Brain pericyte (primary cell): ENCODE results near the gene SLC49A3.
A peak's percentile ranks its signal among the peaks of the same experiment; 100 is the strongest.
"Not testable (repeated sequence)": the region's sequence is repeated elsewhere in the genome, so short reads cannot be mapped to it uniquely, and the experiment has no call there.

Experiments used
- DNase-seq: peaks from one replicate; pipeline ENCODE4 v3.0.0-alpha.2; 2012; ENCODE audit warnings: low read depth, low spot score

Gene SLC49A3

DNA sequence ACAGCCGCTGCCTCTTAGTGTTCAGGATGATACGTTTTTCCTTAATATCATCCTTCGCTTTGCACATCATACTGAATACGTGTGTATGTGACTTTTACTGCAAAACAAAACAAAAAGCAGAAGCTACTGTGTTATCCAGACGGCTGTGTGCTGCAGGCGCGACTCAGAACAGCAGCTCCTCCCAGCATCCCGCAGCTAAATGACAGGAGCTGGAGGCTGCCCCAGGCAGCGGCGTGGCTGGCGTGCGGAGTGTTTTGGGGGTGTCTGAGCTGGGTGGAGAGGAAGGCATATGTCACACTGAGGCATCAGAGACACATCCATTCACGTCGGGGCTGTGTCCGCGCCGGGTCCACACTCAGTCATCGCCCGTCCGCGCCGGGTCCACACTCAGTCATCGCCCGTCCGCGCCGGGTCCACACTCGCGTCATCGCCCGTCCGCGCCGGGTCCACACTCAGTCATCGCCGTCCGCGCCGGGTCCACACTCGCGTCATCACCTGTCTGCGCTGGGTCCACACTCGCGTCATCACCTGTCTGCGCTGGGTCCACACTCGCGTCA lies 33.3 kb upstream of the SLC49A3 start:
- DNase-seq = no peak

DNA sequence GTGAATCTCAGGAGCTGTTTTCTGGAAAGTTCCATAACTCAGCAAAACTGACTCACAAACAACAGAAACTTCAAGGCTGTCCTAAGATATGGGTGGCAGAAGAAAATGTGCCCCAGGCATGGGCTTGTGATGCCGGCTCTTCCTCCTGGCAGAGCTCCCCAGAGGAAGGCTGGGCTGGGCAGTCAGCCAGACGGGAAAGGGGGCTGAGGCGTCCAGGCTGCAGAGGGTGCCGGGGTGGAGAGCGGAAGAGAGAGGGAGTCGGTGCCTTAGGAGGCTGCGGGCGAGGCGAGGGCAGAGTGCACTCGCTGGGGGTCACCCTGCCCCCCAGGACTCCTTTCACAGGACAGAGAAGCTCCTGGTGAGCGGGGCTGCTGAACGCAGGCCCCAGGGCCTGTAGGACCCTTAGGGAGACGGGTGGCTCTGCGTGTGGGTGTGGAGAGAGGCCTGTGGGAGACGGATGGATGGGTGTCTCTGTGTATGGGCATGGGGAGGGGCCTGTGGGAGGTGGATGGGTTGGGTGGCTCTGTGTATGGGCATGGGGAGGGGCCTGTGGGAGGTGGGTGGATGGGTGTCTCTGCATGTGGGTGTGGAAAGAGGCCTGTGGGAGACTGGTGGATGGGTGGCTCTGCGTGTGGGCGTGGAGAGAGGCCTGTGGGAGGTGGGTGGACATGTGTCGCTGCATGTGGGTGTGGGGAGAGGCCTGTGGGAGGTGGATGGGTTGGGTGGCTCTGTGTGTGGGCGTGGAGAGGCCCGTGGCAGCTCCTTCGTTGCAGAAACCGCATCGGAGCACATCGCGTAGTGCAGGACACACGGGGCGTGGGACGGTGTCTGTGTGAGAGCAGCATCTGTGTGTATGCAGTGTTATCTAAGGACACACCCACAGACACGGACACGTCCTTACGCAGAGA lies 32.6 kb upstream of the SLC49A3 start:
- no peak for DNase-seq

DNA sequence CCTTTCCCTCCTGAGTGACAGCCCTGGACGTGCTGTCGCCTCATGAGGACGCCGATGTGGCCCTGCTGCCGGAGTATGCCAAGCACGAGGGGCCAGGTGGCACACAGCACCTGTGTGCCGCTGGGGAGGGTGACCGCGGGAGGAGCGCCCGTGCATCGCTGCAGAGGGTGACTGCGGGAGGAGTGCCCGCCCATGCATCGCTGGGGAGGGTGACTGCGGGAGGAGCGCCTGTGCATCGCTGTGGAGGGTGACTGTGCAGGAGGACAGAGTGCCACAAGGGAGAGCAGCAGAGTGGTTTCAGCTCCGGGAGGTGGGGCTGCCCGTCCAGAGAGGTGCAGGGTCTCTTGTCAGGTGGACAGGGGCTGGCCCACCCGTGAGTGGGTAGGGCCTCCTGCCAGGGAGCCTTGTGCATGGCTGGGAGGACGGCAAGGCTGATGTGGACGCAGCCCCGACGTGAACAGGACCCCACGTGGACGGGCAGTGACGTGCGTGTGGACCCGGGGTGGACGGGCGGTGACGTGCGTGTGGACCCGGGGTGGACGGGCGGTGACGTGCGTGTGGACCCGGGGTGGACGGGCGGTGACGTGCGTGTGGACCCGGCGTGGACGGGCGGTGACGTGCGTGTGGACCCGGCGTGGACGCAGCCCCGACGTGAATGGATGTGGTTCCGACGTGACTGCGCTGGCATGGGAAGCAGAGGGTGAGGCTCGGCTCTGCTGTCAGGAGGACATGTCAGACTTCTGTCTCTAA lies 31.3 kb upstream of the SLC49A3 start:
- DNase-seq = no peak

DNA sequence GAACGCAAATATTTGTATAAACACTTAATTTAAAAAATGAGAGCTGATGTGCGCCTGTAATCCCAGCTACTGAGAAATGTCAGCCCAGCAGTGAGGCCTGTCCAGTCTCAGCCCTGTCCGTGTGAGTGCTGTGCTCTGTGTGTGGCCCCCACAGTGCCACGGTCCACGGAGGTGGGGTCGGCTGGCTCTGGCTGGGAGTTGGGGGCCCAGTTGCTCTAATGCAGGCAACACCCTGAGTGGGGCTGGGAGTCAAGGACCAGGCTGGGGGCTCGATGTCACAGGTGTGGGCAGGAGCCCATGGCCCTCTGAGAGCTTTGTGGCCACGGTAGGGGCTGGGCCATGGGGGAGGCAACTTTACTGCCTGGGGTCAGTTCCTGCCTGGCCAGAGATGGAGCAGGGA lies 29.5 kb upstream of the SLC49A3 start:
- DNase-seq = no peak

DNA sequence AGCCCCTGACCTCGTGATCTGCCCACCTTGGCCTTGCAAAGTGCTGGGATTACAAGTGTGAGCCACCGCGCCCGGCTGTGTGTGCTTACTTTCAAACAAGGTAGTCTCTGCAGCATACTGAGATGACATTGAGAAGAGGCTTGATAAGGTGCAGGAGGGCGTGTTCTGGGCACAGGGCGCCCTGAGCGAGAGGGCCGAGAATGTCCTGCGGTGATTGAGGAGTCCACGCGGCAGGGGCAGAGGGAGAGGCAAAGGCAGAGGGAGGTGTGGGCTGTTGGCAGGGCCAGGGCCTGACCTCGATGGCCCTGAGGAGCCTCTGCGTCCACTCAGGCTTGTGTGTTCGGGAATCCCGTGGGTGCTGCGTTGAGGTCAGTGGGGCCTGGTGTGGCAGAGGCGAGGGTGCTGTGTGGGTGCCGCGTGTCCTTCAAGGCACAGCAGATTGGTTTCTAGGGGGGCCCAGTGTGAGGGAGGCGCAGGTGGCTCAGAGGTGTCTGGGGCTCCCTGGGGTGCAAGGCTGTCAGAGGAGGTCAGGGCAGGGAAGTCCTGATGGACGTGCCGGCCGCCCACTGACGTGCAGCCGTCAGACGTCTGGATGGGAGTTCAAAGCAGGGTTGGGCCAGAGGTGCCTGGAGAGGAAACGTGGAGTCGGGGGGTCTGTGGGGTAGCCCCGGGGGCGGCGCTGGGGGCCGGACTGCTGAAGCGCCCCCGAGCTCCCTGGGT lies 28.8 kb upstream of the SLC49A3 start:
- no peak for DNase-seq

DNA sequence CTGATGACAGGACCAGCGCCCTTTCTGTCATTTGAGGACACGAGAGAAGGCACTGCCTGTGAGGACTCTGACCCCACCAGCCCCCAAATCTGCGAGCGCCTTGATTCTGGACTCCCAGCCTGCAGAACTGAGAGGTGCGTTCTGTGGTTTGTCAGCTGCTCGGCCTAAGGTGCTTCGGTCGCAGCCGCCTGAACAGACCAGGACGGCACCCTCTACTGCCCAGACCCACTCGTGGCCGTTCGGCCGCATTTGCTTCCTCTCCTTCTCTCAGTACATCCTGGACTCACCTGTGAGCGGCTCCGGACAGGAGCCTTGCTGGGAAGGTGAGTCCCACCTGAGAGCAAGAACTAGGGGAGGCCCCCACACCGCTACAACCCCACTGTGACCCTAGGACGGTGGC lies 25.1 kb upstream of the SLC49A3 start:
- no peak for DNase-seq

DNA sequence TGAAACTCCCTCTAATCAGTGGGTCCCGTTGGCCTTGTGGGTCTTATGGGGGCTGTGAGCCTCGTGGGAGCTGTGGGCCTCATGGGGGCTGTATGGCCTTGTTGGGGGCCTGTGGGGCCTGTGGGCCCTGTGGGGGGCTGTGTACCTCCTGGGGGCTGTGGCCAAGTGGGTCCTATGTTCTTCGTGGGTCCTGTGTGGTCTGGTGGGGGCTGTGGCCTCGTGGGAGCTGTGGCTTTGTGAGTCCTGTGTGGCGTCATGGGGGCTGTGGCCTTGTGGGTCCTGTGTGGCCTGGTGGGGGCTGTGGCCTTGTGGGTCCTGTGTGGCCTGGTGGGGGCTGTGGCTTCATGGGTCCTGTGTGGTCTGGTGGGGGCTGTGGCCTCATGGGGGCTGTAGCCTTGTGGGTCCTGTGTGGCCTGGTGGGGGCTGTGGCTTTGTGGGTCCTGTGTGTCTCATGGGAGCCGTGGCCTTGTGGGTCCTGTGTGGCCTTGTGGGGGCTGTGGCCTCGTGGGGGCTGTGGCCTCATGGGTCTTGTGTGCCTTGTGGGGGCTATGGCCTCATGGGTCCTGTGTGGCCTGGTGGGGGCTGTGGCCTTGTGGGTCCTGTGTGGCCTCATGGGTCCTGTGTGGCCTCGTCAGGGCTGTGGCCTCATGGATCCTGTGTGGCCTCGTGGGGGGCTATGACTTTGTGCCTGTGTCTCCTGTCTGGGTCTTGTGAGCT lies 24.1 kb upstream of the SLC49A3 start:
- no peak for DNase-seq

DNA sequence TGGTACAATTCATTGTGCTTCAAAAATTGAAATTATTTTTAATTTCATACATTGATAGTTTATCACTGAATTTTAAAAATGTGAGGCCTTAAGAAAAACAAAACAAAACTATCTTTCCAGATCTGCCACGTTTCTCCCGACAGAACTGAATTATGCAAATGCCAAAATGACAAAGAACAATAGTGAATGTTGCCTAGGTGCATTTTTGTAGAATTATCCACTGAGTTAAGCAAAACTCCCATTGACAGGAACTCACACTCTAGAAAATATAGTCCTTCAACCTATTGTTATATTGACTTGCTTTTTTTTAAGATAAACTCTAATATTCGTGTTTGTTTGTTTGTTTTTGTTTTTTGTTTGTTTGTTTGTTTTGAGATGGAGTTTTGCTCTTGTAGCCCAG lies 23.1 kb upstream of the SLC49A3 start:
- no peak for DNase-seq

DNA sequence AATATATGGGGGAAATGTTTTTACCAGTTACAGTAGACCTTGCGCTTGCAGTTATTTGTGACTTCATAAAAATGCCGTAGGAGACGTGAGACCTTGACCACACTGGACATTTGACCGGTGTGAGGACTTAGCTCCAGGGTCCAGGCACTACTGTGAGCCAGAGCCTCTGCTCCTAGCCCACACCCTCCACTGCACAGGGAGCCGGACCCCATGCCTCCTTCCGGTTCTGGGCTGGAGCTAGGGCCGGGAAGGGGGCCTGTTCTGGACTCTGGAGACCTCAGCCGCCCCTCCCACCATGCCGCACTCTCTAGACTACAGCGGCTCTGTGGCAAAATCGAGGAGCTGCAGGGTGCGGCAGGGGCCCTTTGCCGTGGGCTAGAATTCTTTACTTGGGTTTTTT lies 22.0 kb upstream of the SLC49A3 start:
- DNase-seq = no peak

DNA sequence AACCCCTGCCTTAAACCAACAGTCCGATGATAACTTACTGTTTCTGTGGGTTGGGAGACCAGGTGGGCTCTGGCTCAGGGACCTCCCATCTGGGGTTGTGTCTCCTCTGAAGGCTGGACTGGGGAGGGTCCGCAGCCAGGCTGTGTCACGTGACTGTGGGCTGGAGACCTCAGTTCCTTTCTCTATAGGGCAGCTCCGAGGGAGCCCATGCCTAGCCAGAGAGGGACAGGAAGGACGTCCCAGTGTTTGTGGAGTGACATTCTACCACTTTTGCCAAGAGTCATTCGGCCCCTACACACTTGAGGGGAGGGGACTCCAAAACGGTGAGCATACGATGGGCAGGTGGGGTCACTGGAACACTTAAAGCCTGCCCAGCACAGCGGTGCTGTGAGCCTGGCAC lies 21.2 kb upstream of the SLC49A3 start:
- no peak for DNase-seq

DNA sequence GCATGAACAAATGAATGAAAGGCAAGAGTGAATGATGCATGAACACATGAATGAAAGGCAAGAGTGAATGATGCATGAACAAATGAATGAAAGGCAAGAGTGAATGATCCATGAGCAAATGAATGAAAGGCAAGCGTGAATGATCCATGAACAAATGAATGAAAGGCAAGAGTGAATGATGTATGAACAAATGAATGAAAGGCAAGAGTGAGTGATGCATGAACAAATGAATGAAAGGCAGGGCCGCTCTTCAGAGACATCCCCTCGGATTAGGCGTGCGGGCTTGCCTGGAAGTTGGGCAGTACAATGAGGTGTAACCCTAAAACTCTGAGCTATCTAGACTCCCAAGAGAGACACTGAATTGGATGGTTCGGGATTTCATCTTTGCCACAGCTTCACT lies 20.4 kb upstream of the SLC49A3 start:
- no peak for DNase-seq

DNA sequence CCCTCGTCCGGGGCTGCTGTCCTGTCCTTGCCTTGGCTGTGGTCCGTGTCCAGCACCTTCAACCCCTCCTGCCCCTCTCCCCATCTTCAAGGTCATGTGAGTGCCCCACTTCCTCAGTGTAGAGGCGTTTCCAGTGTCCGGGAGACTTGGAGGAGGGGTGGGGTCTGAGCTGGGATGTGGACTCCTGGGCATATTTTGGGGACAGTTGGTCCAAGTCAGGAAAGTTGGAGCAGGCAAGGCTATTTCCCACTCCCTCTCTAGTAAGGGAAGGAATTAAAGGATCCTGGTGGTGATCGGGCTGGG lies 19.6 kb upstream of the SLC49A3 start:
- no peak for DNase-seq

DNA sequence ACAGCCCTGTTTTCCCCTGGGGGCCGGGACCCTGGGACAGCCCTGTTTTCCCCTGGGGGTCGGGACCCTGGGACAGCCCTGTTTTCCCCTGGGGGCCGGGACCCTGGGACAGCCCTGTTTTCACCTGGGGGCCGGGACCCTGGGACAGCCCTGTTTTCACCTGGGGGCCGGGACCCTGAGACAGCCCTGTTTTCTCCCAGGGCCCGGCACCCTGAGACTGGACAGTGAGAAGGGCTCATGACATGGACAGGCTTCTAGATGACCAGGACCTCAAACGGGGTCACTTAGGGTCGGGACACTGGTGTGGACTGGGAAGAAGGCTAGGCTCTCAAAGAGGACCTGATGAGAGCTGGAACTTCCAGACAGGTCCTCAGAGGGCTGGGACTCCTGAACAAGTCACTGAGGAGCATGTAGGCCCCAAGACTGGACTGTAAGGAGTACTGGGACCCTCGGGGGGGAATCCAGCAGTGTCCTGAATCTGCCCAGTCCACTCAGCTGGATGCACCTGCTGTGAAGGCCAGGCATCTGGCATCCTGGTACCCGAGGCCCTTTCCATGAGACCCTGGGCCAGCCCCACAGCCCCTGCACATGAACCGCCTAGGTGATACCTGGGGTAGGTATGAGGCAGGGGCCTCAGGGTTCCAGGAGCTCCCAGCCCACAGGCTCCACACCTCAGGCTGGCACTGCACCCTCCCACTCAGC lies 19.1 kb upstream of the SLC49A3 start:
- DNase-seq = no peak

DNA sequence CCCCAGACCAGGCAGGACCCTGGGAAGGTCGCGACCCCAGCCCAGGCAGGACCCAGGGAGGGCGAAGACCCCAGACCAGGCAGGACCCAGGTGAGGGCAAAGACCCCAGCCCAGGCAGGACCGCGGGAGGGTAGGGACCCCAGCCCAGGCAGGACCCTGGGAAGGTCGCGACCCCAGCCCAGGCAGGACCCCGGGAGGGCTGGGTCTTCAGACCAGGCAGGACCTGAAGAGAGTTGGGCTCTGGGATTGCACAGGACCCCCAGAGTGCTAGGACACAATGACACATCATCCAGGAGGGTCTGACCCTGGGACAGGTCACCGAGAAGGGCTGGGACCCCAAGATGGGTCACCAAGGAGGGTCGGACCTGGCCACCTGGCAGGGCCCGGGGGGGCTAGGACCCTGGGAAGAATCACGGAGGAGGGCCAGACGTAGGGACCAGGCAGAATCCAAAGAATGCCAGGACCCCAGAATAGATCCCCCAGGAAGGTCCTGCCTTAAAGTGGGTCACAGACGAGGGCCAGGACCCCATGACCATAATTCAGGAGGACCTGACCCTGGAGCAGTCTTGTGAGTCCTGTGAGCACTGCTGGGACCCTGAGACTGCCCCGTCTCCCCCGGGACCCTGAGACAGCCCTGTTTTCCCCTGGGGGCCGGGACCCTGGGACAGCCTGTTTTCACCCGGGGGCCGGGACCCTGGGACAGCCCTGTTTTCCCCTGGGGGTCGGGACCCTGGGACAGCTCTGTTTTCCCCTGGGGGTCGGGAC lies 18.1 kb upstream of the SLC49A3 start:
- no peak for DNase-seq

DNA sequence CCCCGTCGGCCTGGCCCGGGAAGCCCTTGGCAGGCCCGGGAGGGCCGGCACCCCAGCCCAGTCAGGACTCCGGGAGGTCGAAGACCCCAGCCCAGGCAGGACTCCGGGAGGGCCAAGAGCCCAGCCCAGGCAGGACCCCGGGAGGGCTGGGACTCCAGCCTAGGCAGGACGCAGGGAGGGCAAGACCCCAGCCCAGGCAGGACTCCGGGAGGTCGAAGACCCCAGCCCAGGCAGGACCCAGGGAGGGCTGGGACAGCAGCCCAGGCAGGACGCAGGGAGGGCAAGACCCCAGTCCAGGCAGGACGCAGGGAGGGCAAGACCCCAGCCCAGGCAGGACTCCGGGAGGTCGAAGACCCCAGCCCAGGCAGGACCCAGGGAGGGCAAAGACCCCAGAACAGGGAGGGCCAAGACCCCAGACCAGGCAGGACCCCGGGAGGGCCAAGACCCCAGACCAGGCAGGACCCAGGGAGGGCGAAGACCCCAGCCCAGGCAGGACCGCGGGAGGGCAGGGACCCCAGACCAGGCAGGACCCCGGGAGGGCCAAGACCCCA lies 17.2 kb upstream of the SLC49A3 start:
- not testable (repeated sequence) for DNase-seq

DNA sequence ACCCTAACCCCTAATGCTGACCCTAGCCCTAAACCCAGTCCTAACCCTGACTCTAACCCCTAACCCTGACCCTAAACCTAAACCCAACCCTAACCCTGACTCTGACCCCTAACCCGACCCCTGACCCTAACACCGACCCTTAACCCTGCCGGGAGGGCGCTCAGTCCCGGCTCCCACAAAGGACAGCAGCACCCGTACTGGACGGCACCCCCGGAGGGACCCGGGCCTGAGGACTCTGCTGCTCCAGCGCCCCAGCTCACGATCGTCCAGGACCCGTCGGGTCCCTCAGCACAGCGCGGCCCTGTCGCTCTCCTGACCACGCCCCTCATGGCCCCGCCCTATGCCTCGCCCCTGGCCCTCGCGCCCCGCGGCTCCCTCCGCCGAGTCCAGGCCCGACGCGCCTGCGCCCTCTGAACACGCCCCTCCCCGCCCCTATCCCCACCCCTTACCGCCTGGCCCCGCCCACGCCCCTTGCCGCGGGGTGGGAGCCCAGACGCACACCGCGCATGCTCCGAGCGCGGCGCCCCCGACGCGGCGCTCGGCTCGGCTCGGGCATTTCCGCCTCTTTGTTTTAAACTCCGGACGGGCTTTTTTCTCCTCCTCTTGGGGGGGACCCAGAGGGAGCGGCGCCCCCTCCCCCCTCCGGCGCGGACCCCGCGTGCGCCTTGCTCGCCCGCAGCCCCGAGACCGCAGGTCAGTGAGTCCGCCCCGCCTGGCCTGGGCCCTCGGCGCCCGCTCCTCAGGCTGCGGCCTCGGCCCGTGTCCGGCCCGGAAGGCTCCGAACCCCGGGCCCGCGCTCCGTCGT lies 16.5 kb upstream of the SLC49A3 start, which contains the start of gene PCGF3:
TSS of gene PCGF3 (plus strand) at position 555 of the 805 bp plus-strand sequence. CDS start 27,849 bp downstream, outside the sequence.
- peak; percentile 81 for DNase-seq

DNA sequence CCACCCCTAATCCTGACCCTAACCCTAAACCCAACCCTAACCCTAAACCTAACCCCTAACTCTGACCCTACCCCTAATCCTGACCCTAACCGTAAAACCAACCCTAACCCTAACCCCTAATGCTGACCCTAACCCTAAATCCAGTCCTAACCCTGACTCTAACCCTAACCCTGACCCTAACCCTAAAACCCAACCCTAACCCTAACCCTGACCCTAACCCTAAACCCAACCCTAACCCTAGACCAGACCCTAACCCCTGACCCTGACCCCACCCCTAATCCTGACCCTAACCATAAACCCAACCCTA lies 16.0 kb upstream of the SLC49A3 start:
- no peak for DNase-seq

DNA sequence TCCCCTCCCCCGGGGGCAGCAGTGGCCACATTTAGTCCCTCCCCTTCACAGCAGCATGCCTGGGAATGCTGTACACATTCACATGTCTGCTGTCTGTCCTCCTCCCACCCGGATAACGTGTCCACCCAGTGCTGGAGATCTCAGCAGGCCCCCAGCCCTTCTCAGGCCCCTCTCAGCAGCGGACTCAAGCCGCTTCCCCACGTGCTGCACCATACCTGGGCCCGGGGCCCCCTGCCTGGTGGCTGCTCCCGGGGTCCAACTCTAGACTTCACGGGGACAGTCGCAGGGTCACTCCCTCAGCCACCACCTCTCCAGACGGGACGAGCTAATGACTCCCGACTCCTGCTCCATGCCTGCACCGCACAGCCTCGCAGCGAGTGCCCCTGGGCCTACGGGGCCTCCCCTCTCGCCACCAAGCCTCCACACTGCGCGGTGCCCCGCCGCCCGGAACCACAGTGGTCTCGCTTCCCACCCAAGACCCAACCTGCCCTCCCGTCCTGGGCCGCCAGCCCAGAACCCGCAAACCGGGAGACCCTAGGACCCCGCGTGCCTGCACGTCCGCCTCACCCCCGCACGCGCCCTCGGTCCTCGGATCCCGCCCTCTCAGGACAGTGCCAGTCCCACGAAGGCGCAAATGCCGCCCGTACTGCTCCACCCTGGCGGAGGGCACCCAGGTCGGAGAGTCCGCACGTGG lies 15.4 kb upstream of the SLC49A3 start:
- DNase-seq = no peak
